HepG2 (cell line): ENCODE measurements around the gene SNAP47. TPM values are rescaled to one million over a fixed set of nuclear protein-coding genes. Genes with fewer than 3 reads are reported as not detected.

Source experiments
- ATAC-seq: fragments of 200-7000 bp; cut with Tn5 transposase; 3 replicates; pipeline ENCODE4 v1.9.1; 2020; ENCODE audit warnings: mild to moderate bottlenecking, moderate library complexity
- BruUV-seq: library from RNA; stranded (reverse); fragments of 400-500 nt; replicated peaks from 2 replicates; lab custom pipeline; 2021; lab: Mats Ljungman, UMichigan
- CTCF ChIA-PET: fragments of 300-600 bp; formaldehyde crosslinking; extraction: SDS; loops from one replicate; lab custom pipeline; 2021; ENCODE audit warnings: low total read pairs, inconsistent platforms, low intra/inter-chr PET ratio; lab: Yijun Ruan, JAX
- POLR2A ChIA-PET: fragments of 350-600 bp; sonication (Branson Sonifier 250); formaldehyde crosslinking; loops from one replicate; lab custom pipeline; 2020; ENCODE audit warnings: antibody characterized with exemption, inconsistent platforms; lab: Yijun Ruan, JAX
- DNase-seq: peaks from one replicate; pipeline ENCODE4 v3.0.0-alpha.2; 2015; ENCODE audit warnings: low spot score
- FAIRE-seq: peaks from 3 replicates; lab custom pipeline; 2011; peaks lifted over from hg19 to GRCh38; lab: Jason Lieb, UNC
- H2AFZ ChIP-seq: one replicate; pipeline ENCODE4 v1.6.1; 2011; ENCODE audit warnings: low read length, inconsistent platforms
- H3K27ac ChIP-seq: fragments of 300-600 bp; 3 replicates; pipeline ENCODE4 v1.8.0; 2011; ENCODE audit warnings: mixed run types, mild to moderate bottlenecking, mixed read lengths, low read length, inconsistent platforms; ENCODE audit not compliant: insufficient read depth; ENCODE audit errors: extremely low read length
- H3K27me3 ChIP-seq, 2 experiments: fragments of 200-600 bp in 1 of 2; 2 replicates in 1 of 2; 3 replicates in 1 of 2; pipeline versions ENCODE4 v1.6.0 to v1.8.0; 2011; ENCODE audit warnings: low read length in 2 of 2, mild to moderate bottlenecking in 2 of 2, moderate library complexity in 2 of 2, inconsistent platforms in 1 of 2; ENCODE audit not compliant: insufficient read depth in 2 of 2, control insufficient read depth in 1 of 2
- H3K36me3 ChIP-seq, 2 experiments: fragments of 200-600 bp in 1 of 2; replicated peaks in 1 of 2; 2 replicates in 1 of 2; 3 replicates in 1 of 2; pipeline versions ENCODE4 v1.5.1 to v1.8.0; 2011; ENCODE audit warnings: low read length in 2 of 2, inconsistent platforms in 1 of 2; ENCODE audit not compliant: insufficient read depth in 2 of 2, control insufficient read depth in 1 of 2
- H3K4me1 ChIP-seq: 2 replicates; pipeline ENCODE4 v1.5.1; 2012; ENCODE audit warnings: low read length, inconsistent platforms; ENCODE audit not compliant: insufficient read depth
- H3K4me2 ChIP-seq: 2 replicates; pipeline ENCODE4 v1.6.0; 2011; ENCODE audit warnings: low read depth, low read length, inconsistent platforms
- H3K4me3 ChIP-seq, 3 experiments: fragments of 200-600 bp in 1 of 3; sonication (generic), shearing (Covaris generic) in 1 of 3; replicated peaks in 1 of 3; 2 replicates each; pipeline ENCODE4 v1.5.1; 2011 to 2016; ENCODE audit warnings: low read length in 3 of 3, inconsistent platforms in 2 of 3, low read depth in 2 of 3, mild to moderate bottlenecking in 2 of 3, control low read depth in 1 of 3, mixed read lengths in 1 of 3; ENCODE audit not compliant: insufficient read depth in 1 of 3
- H3K79me2 ChIP-seq: one replicate; pipeline ENCODE4 v1.6.1; 2011; ENCODE audit warnings: low read length, inconsistent platforms; ENCODE audit not compliant: insufficient read depth
- H3K9ac ChIP-seq: 2 replicates; pipeline ENCODE4 v1.6.0; 2011; ENCODE audit warnings: mild to moderate bottlenecking, low read depth, low read length, inconsistent platforms; ENCODE audit not compliant: insufficient read depth
- H3K9me3 ChIP-seq: 2 replicates; pipeline ENCODE4 v1.5.1; 2012; ENCODE audit warnings: mild to moderate bottlenecking, low read length
- H4K20me1 ChIP-seq: 2 replicates; pipeline ENCODE4 v1.6.0; 2011; ENCODE audit warnings: inconsistent platforms, mild to moderate bottlenecking, low read length, moderate library complexity; ENCODE audit not compliant: insufficient read depth
- CEBPZ ChIP-seq: IDR thresholded peaks from 2 replicates; pipeline ENCODE4 v1.6.1; 2012; ENCODE audit warnings: low read length, improper control_type of control experiment
- ELF4 ChIP-seq: sonication (generic); formaldehyde crosslinking; IDR thresholded peaks from 2 replicates; pipeline ENCODE4 v1.5.0; 2020; ENCODE audit warnings: missing genetic modification reagents, mild to moderate bottlenecking, moderate library complexity, borderline replicate concordance
- GABPA ChIP-seq, 2 experiments: IDR thresholded peaks; 2 replicates each; pipeline ENCODE4 v1.6.1; 2011 to 2016; ENCODE audit warnings: low read depth in 2 of 2, low read length in 1 of 2, missing biosample characterization in 1 of 2, missing genetic modification characterization in 1 of 2
- GMEB2 ChIP-seq: IDR thresholded peaks from 2 replicates; pipeline ENCODE4 v1.6.1; 2016; ENCODE audit warnings: missing biosample characterization, missing genetic modification reagents, low read depth
- RFXANK ChIP-seq: IDR thresholded peaks from 2 replicates; pipeline ENCODE4 v1.6.1; 2016
- SRSF1 ChIP-seq: fragments of 200-400 bp; formaldehyde crosslinking; optimal IDR thresholded peaks from 2 replicates; pipeline ENCODE3; 2017; ENCODE audit warnings: mild to moderate bottlenecking, low read depth, low read length, moderate library complexity
- ZNF180 ChIP-seq: sonication (generic); formaldehyde crosslinking; IDR thresholded peaks from 2 replicates; pipeline ENCODE4 v1.4.0; 2020; ENCODE audit warnings: low read depth, missing genetic modification reagents, borderline replicate concordance
- WGBS: methylation state at CpG from one replicate; pipeline ENCODE4 v1.1.6; 2017; ENCODE audit warnings: low lambda C conversion rate; 5-methylcytosine and 5-hydroxymethylcytosine counted together
- in situ Hi-C: cut with HindIII; loops from 2 replicates; pipeline ENCODE4 v1.10.0; 2017; ENCODE audit warnings: low pct_unique_long_range_greater_than_20kb; ENCODE audit not compliant: extremely low pct_ligation_motif_present
- intact Hi-C: fragments of 100-400 bp; cut with micrococcal nuclease; formaldehyde crosslinking; loops from one replicate; pipeline ENCODE4 v1.10.0; 2022; ENCODE audit not compliant: unreplicated experiment
- polyA plus RNA-seq, 8 experiments: library from polyadenylated mRNA; depleted of rRNA in 3 of 8; stranded (reverse) in 7 of 8; unstranded in 1 of 8; fragments of >200 nt; fragmentation: Illumina TruSeq in 4 of 8; extraction: Trizol in 4 of 8; gene quantifications; 2 replicates each; pipeline versions ENCODE4 v1.2.1 to v1.2.3, GENCODE V29; 2011 to 2016; ENCODE audit warnings: low read depth in 4 of 8, missing spikeins in 1 of 8, mixed read lengths in 1 of 8; ENCODE audit not compliant: insufficient read depth in 1 of 8
- total RNA-seq, 5 experiments: library from RNA; depleted of rRNA; stranded (reverse); fragments of >200 nt; fragmentation: Illumina TruSeq; extraction: Trizol; gene quantifications; 2 replicates each; pipeline ENCODE4 v1.2.3, GENCODE V29; 2016; ENCODE audit warnings: low read depth in 1 of 5

Gene SNAP47
- total and polyA plus RNA-seq, 2 of the 13 experiments (the other 11 are each of a cell fraction or from before 2014, with no cell fraction given), result 13.6 to 25.1 TPM

- no peak for TF ChIP-seq GMEB2 (CRISPR knock-in tag)
- TF ChIP-seq RFXANK (CRISPR knock-in tag), result no peak
- TF ChIP-seq GABPA (IDR thresholded peaks at IDR 0.05; ENCODE audit: low read depth, low read length), result no peak
- TF ChIP-seq GABPA (CRISPR knock-in tag; IDR thresholded peaks at IDR 0.05; ENCODE audit: low read depth), result no peak
- no peak for TF ChIP-seq ZNF180
- no peak for TF ChIP-seq ELF4 (CRISPR knock-in tag)
These were observed 13.4 kb downstream of the SNAP47 start (continued) for GRCh38 chr1:227748496-227749182.

DNA sequence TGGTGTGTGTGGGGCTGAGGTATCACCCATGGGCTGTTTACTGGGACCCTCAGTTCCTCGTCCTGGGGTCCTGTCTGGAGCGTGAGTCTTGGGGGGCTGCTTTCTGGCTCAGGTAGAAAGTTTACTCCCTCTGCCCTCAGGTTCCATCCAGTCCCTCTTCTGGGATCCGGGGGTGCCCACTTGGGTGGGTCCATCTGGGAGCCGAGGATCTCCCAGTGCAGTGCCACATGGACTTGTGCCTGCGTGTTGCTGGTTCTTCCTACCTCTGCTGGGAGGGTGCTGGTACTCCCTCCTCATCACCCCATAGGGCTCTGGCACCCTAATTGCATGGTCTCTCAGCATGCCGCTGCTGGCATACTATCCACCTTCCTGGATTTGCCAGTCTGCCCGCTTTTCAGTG lies 14.0 kb downstream of the SNAP47 start:
- ChIA-PET CTCF (no interaction called here), POLR2A (no interaction called here)
- Histone ChIP-seq H4K20me1 (no peaks in the 10 kb centered on the region), H3K27me3 (no peaks in the 10 kb centered on the region), H2AFZ (no peak overlapping the region), H3K4me1 (no peaks in the 10 kb centered on the region), H3K27ac (no peak overlapping the region), H3K9ac (no peak overlapping the region), H3K9me3 (no peaks in the 10 kb centered on the region), H3K4me3 (no peak overlapping the region), H3K4me2 (no peak overlapping the region), H3K36me3 (peaks cover 19 to 40% of the 10 kb centered on the region in 2 experiments; a peak in 4 of 5 replicates), H3K79me2 (no peaks in the 10 kb centered on the region)
- DNase-seq (no peak), ATAC-seq (no peak), FAIRE-seq (no peak)
- BruUV-seq, result no TSS peak
- TF ChIP-seq CEBPZ, result no peak
- TF ChIP-seq SRSF1, result no peak
- WGBS, result 89% methylated on average over 4 of the region's 7 CpGs
- intact Hi-C loops (no loop called here), in situ Hi-C loops (loop anchor here (10.0 kb wide), 1 partner anchor 264 kb away; no protein-coding TSS in a partner anchor)
